Measurements from ENCODE around the gene TMTC4. TPM values are rescaled to one million over a fixed set of nuclear protein-coding genes. Genes with fewer than 3 reads are reported as not detected.

The TMTC4 gene
- polyA plus RNA-seq, 3 donors: 2.1 to 11.5 (median 3.9) TPM

- Histone ChIP-seq H3K27ac (ENCODE audit: low read depth in 1 of 2, low read length in 2 of 2) (no peak overlapping the region), H2AFZ (ENCODE audit: insufficient read depth, low read depth, low read length, poor library complexity, severe bottlenecking) (no peak overlapping the region), H3K9ac (ENCODE audit: insufficient read depth, low read length, poor library complexity, severe bottlenecking) (no peak overlapping the region), H3K4me3 (replicated peaks in 1 of 3; ENCODE audit: low read depth in 2 of 3, low read length in 3 of 3) (no peak overlapping the region), H3K9me3 (replicated peaks in 1 of 2; ENCODE audit: control insufficient read depth in 1 of 2, insufficient read depth in 1 of 2, low read length in 2 of 2) (no peaks in the 10 kb centered on the region), H3K27me3 (ENCODE audit: control insufficient read depth in 2 of 2, insufficient read depth in 2 of 2, low read length in 2 of 2) (no peaks in the 10 kb centered on the region), H3K4me1 (ENCODE audit: control insufficient read depth in 1 of 2, insufficient read depth in 2 of 2, low read length in 2 of 2) (no peaks in the 10 kb centered on the region), H4K20me1 (ENCODE audit: insufficient read depth, low read length) (no peaks in the 10 kb centered on the region), H3K79me2 (ENCODE audit: insufficient read depth, low read length) (no peaks in the 10 kb centered on the region), H3K4me2 (replicated peaks; ENCODE audit: extremely low read depth, low read length, poor library complexity, severe bottlenecking) (no peak overlapping the region), H3K36me3 (replicated peaks in 1 of 2; ENCODE audit: control insufficient read depth in 1 of 2, insufficient read depth in 2 of 2, low read length in 2 of 2) (peaks cover 48 to 88% of the 10 kb centered on the region in 2 donors)
- DNase-seq: no peak
- Mint-ChIP-seq H3K36me3 (peaks cover 71 to 84% of the 10 kb centered on the region in 2 donors), H3K9me3 (no peaks in the 10 kb centered on the region), H3K27ac (peak overlapping the region in 1 of 7 donors; percentile 25), H3K4me3 (no peak overlapping the region), H3K27me3 (ENCODE audit: low read depth in 3 of 3) (no peaks in the 10 kb centered on the region), H3K4me1 (peaks cover 2% of the 10 kb centered on the region)
- no peak for TF ChIP-seq CTCF (IDR thresholded peaks at IDR 0.05)
- WGBS (ENCODE audit: insufficient coverage): 94% methylated on average over 8 of the region's 8 CpGs
- intact Hi-C loops (cut with micrococcal nuclease): no loop called here
These were observed 44.0 kb downstream of the TMTC4 start for GRCh38 chr13:100630555-100630954.

GRCh38 chr13:100627120-100627519 is 47.5 kb downstream of the TMTC4 start:
- 96% methylated on average over 15 of the region's 15 CpGs for WGBS (ENCODE audit: insufficient coverage)
- H3K9me3 ChIP-seq (replicated peaks in 1 of 2; ENCODE audit: control insufficient read depth in 1 of 2, insufficient read depth in 1 of 2, low read length in 2 of 2): peaks cover 0 to under 1% of the 10 kb centered on the region in 2 donors
- no peak overlapping the region for H3K9ac ChIP-seq (ENCODE audit: insufficient read depth, low read length, poor library complexity, severe bottlenecking)
- H3K4me1 ChIP-seq (ENCODE audit: control insufficient read depth in 1 of 2, insufficient read depth in 2 of 2, low read length in 2 of 2): no peaks in the 10 kb centered on the region
- H4K20me1 ChIP-seq (ENCODE audit: insufficient read depth, low read length): no peaks in the 10 kb centered on the region
- Mint-ChIP-seq H3K27ac (peak overlapping the region in 2 of 7 donors; percentile 10 to 37), H3K4me1 (peaks cover 2% of the 10 kb centered on the region), H3K4me3 (no peak overlapping the region), H3K36me3 (peaks cover 72 to 90% of the 10 kb centered on the region in 2 donors), H3K9me3 (peaks cover 2 to 7% (median 4%) of the 10 kb centered on the region in 7 donors), H3K27me3 (ENCODE audit: low read depth in 3 of 3) (no peaks in the 10 kb centered on the region)
- H3K36me3 ChIP-seq (replicated peaks in 1 of 2; ENCODE audit: control insufficient read depth in 1 of 2, insufficient read depth in 2 of 2, low read length in 2 of 2): peaks cover 39 to 89% of the 10 kb centered on the region in 2 donors
- no peak overlapping the region for H3K27ac ChIP-seq (ENCODE audit: low read depth in 1 of 2, low read length in 2 of 2)
- no peak overlapping the region for H2AFZ ChIP-seq (ENCODE audit: insufficient read depth, low read depth, low read length, poor library complexity, severe bottlenecking)
- no peak for TF ChIP-seq CTCF (IDR thresholded peaks at IDR 0.05)
- intact Hi-C loops (cut with micrococcal nuclease): no loop called here
- no peaks in the 10 kb centered on the region for H3K27me3 ChIP-seq (ENCODE audit: control insufficient read depth in 2 of 2, insufficient read depth in 2 of 2, low read length in 2 of 2)
- no peak overlapping the region for H3K4me3 ChIP-seq (replicated peaks in 1 of 3; ENCODE audit: low read depth in 2 of 3, low read length in 3 of 3)
- no peaks in the 10 kb centered on the region for H3K79me2 ChIP-seq (ENCODE audit: insufficient read depth, low read length)
- H3K4me2 ChIP-seq (replicated peaks; ENCODE audit: extremely low read depth, low read length, poor library complexity, severe bottlenecking): no peak overlapping the region
- DNase-seq: no peak
